Measurements from ENCODE around the gene SNRPD1.

DNA sequence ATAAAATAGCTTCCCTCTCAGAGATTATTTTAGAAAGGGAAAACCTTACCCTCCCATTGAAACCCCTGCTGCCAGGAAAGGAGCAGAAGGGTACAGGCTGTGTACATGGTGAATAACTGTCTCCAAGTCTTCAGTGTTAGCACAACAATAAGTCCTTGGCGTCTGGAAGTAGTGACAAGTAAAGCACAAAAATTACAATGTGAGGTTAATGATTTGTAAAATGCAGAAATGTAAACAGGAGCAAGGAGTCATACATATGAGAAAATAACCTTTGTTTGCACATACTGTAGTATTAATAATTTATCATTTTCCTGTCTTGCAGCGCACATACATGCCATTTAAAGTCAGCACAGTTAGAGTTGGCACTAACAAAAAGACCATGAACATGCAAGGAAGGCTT lies 52.0 kb downstream of the SNRPD1 start:
- TF ChIP-seq CTCF (IDR thresholded peaks at IDR 0.05) (no peak), POLR2A (IDR thresholded peaks at IDR 0.05) (no peak)
